Hepatocyte (in vitro differentiated cells): ENCODE results near the gene HOXC6.

Experiments
- EZH2phosphoT487 ChIP-seq: fragments of 200-600 bp; sonication (generic); IDR thresholded peaks from one replicate; pipeline ENCODE4 v1.6.1; 2018; ENCODE audit warnings: antibody characterized with exemption, mild to moderate bottlenecking, low read depth, moderate library complexity; ENCODE audit not compliant: unreplicated experiment, severe bottlenecking
- TF ChIP-seq, protein P1 (sequence below): fragments of 200-600 bp; sonication (generic); IDR thresholded peaks from 2 replicates; pipeline ENCODE4 v1.5.1; 2016; ENCODE audit warnings: antibody characterized with exemption, mild to moderate bottlenecking; ENCODE audit not compliant: poor library complexity

DNA sequence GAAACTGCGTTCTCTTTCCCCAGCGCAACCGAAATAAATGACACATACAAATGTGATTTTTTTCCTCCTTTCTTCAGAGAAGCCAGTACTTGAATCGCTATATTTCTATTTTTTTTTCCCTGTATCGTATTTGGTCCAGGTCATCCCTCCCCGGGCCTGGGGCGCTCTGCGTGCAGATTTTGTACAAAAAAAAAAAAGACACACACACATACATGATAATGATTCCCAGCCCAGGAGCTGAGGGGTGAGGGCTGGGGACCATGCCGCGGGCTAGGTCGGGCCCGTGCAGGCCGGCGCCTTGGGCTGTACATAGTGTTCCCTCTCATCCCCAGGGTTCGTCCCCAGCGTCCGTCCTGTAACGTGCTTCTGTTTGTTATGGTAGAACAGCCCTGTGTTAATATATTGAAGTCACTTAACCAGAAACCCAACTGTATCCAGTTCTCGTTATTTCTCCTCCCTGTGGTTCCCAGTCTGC lies 25.3 kb upstream of the HOXC6 start:
- TF ChIP-seq, protein P1, sequence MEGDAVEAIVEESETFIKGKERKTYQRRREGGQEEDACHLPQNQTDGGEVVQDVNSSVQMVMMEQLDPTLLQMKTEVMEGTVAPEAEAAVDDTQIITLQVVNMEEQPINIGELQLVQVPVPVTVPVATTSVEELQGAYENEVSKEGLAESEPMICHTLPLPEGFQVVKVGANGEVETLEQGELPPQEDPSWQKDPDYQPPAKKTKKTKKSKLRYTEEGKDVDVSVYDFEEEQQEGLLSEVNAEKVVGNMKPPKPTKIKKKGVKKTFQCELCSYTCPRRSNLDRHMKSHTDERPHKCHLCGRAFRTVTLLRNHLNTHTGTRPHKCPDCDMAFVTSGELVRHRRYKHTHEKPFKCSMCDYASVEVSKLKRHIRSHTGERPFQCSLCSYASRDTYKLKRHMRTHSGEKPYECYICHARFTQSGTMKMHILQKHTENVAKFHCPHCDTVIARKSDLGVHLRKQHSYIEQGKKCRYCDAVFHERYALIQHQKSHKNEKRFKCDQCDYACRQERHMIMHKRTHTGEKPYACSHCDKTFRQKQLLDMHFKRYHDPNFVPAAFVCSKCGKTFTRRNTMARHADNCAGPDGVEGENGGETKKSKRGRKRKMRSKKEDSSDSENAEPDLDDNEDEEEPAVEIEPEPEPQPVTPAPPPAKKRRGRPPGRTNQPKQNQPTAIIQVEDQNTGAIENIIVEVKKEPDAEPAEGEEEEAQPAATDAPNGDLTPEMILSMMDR, result no peak
- no peak for TF ChIP-seq EZH2phosphoT487
